Upper lobe of left lung (tissue), 6 donors: ENCODE measurements around the gene TCL1A. TPM values are rescaled to one million over a fixed set of nuclear protein-coding genes. Genes with fewer than 3 reads are reported as not detected.

ENCODE experiments used
- ATAC-seq, 2 donors: fragments of 200-7000 bp; cut with Tn5 transposase; one replicate each; pipeline ENCODE4 v1.9.1; 2022; ENCODE audit warnings: mild to moderate bottlenecking in 2 of 2, moderate library complexity in 2 of 2; ENCODE audit not compliant: low FRiP score in 2 of 2
- DNase-seq, 2 donors: peaks; one replicate each; pipeline ENCODE4 v3.0.0-alpha.2; 2019 to 2020
- H3K27ac ChIP-seq, 4 donors: fragments of 200-600 bp; sonication (generic); one replicate each; pipeline ENCODE4 v1.5.1; 2016 to 2019
- H3K27me3 ChIP-seq, 4 donors: fragments of 200-600 bp; sonication (generic); one replicate each; pipeline ENCODE4 v1.5.1; 2017 to 2019
- H3K36me3 ChIP-seq, 4 donors: fragments of 200-600 bp; sonication (generic); one replicate each; pipeline ENCODE4 v1.5.1; 2016 to 2019
- H3K4me1 ChIP-seq, 4 donors: fragments of 200-600 bp; sonication (generic); one replicate each; pipeline ENCODE4 v1.5.1; 2018 to 2019
- H3K4me3 ChIP-seq, 4 donors: fragments of 200-600 bp; sonication (generic); one replicate each; pipeline ENCODE4 v1.5.1; 2017 to 2019; ENCODE audit warnings: mild to moderate bottlenecking in 2 of 4, moderate library complexity in 1 of 4
- H3K9me3 ChIP-seq, 4 donors: fragments of 200-600 bp; sonication (generic); one replicate each; pipeline ENCODE4 v1.5.1; 2018 to 2019
- EP300 ChIP-seq, 4 donors: sonication (generic); formaldehyde crosslinking; IDR thresholded peaks; one replicate each; pipeline ENCODE4 v1.5.1; 2017; ENCODE audit warnings: antibody characterized with exemption in 4 of 4, control low read depth in 2 of 4
- POLR2A ChIP-seq, 4 donors: fragments of 450-650 bp; IDR thresholded peaks; one replicate each; pipeline ENCODE4 v1.5.1; 2016 to 2017; ENCODE audit warnings: antibody characterized with exemption in 4 of 4, mild to moderate bottlenecking in 2 of 4
- POLR2AphosphoS5 ChIP-seq, 2 donors: sonication (generic); formaldehyde crosslinking; IDR thresholded peaks; one replicate each; pipeline ENCODE4 v1.5.1; 2017; ENCODE audit warnings: antibody characterized with exemption in 2 of 2
- WGBS, 2 donors: methylation state at CpG; one replicate each; pipeline ENCODE4 v1.1.5; 2017 to 2018; 5-methylcytosine and 5-hydroxymethylcytosine counted together
- total RNA-seq, 6 donors: library from RNA; depleted of rRNA in 4 of 6; stranded (reverse); fragments of >200 nt in 4 of 6; gene quantifications; one replicate each; pipeline versions ENCODE4 v1.1.0 to v1.2.1, GENCODE V29; 2016 to 2021
- TF ChIP-seq, protein P1 (sequence below), 6 experiments: fragments of 450-650 bp in 4 of 6; fragments of 200-600 bp in 2 of 6; sonication (generic) in 2 of 6; IDR thresholded peaks; one replicate each; pipeline ENCODE4 v1.5.1; 2016 to 2019; ENCODE audit warnings: antibody characterized with exemption in 6 of 6
- donor health status: DM: no; HTN: no; CAD: no; lungs with moderate emphysema.
- donor health status: DM: no; HTN: yes; CAD: no; lungs with severe emphysema.

TCL1A gene
- total RNA-seq, 6 donors from 2014 or later: 0.20 to 0.69 (median 0.32) TPM; not detected in 2

DNA sequence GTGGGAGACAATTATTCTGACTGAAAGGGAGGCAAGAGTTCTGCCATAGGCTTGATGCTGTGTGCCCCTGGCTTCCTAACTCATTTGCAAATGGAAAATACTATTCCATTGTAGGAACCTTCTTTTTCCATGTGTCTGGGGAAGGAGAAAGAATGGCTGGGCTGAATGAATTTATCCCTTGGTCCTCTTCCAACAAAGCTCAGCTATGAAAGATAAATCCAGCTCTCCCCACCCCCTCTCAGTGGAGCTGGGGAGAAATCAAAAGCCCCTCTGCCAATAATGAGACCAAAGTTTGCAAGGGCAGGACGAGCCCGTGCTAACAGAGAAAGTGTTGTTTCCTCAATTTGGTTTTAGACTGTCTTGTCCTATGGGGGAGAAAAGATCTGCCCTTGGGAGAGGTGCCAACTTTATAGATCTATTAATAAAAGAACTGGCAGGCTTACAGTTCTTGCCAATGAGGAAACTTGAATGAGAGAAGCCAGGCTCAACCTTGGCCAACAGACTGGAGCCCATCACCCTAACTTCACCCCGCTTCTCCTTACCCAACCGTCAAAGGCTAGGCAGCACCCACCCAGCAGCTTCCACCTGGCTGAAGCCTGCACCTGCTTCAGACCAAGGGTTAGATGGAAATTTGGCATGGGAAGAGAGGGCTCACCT, 36.6 kb downstream of the TCL1A start:
- no peak overlapping the region for H3K27ac ChIP-seq
- H3K4me1 ChIP-seq: no peaks in the 10 kb centered on the region
- no peaks in the 10 kb centered on the region for H3K36me3 ChIP-seq
- no peaks in the 10 kb centered on the region for H3K27me3 ChIP-seq
- ATAC-seq: no peak
- TF ChIP-seq, protein P1, sequence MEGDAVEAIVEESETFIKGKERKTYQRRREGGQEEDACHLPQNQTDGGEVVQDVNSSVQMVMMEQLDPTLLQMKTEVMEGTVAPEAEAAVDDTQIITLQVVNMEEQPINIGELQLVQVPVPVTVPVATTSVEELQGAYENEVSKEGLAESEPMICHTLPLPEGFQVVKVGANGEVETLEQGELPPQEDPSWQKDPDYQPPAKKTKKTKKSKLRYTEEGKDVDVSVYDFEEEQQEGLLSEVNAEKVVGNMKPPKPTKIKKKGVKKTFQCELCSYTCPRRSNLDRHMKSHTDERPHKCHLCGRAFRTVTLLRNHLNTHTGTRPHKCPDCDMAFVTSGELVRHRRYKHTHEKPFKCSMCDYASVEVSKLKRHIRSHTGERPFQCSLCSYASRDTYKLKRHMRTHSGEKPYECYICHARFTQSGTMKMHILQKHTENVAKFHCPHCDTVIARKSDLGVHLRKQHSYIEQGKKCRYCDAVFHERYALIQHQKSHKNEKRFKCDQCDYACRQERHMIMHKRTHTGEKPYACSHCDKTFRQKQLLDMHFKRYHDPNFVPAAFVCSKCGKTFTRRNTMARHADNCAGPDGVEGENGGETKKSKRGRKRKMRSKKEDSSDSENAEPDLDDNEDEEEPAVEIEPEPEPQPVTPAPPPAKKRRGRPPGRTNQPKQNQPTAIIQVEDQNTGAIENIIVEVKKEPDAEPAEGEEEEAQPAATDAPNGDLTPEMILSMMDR (IDR thresholded peaks at IDR 0.05): no peak
- no peak for TF ChIP-seq EP300 (IDR thresholded peaks at IDR 0.05)
- no peak for TF ChIP-seq POLR2A (IDR thresholded peaks at IDR 0.05)
- DNase-seq: no peak
- 75 to 88% methylated on average over 4 of the region's 4 CpGs for WGBS, 2 donors
- H3K4me3 ChIP-seq: no peak overlapping the region
- no peaks in the 10 kb centered on the region for H3K9me3 ChIP-seq

DNA sequence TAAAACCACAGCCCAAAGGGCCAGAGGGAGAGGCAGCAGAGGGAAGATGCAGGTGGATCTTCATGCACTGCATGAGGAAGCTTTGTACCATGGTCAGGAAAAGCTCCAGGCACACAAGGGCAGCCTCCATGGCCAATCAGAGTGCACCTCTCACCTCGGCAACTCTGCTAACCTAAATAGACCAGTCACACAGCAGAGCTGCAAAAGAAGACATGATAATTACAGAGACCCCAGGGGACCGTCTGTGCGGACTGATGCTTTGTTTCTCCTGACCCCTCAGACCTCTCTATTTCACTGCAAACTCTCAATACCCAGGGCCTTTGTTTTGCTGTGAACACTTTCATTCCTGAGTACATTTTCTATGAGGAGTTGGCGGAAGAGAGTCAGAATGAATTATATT, 38.4 kb downstream of the TCL1A start:
- Histone ChIP-seq H3K4me1 (no peaks in the 10 kb centered on the region), H3K9me3 (no peaks in the 10 kb centered on the region), H3K27me3 (no peaks in the 10 kb centered on the region), H3K4me3 (no peak overlapping the region), H3K36me3 (no peaks in the 10 kb centered on the region), H3K27ac (no peak overlapping the region)
- no peak for TF ChIP-seq POLR2AphosphoS5 (IDR thresholded peaks at IDR 0.05)
- TF ChIP-seq EP300 (IDR thresholded peaks at IDR 0.05): no peak
- TF ChIP-seq, protein P1 (IDR thresholded peaks at IDR 0.05): no peak
- TF ChIP-seq POLR2A (IDR thresholded peaks at IDR 0.05): no peak
- WGBS, 2 donors: 70 to 75% methylated on average over 4 of the region's 4 CpGs
- no peak for ATAC-seq
- no peak for DNase-seq

DNA sequence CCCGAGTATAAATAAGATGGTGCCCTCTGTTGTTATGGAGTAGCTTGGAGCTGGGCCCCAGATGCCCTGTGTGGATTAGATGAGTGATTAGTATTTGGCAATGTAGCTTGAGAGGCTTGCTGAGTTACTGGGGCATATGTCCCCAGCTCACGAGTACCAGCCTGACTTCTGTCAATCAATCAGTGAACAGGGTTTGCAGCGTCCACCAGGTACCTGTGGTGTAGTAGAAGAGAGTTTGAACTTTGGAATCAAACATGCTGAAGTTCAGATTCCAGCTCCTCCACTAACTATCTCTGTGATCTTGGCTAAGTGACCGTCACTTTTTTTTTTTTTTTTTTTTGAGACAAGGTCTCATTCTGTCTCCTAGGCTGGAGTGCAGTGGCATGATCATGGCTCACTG, 39.3 kb downstream of the TCL1A start:
- Histone ChIP-seq H3K4me3 (no peak overlapping the region), H3K27me3 (no peaks in the 10 kb centered on the region), H3K36me3 (no peaks in the 10 kb centered on the region), H3K27ac (no peak overlapping the region), H3K9me3 (no peaks in the 10 kb centered on the region), H3K4me1 (no peaks in the 10 kb centered on the region)
- WGBS, 2 donors: 75 to 79% methylated on average over 4 of the region's 4 CpGs
- ATAC-seq (no peak), DNase-seq (no peak)
- TF ChIP-seq POLR2A (IDR thresholded peaks at IDR 0.05) (no peak), POLR2AphosphoS5 (IDR thresholded peaks at IDR 0.05) (no peak), EP300 (IDR thresholded peaks at IDR 0.05) (no peak)
- TF ChIP-seq, protein P1 (IDR thresholded peaks at IDR 0.05): no peak

DNA sequence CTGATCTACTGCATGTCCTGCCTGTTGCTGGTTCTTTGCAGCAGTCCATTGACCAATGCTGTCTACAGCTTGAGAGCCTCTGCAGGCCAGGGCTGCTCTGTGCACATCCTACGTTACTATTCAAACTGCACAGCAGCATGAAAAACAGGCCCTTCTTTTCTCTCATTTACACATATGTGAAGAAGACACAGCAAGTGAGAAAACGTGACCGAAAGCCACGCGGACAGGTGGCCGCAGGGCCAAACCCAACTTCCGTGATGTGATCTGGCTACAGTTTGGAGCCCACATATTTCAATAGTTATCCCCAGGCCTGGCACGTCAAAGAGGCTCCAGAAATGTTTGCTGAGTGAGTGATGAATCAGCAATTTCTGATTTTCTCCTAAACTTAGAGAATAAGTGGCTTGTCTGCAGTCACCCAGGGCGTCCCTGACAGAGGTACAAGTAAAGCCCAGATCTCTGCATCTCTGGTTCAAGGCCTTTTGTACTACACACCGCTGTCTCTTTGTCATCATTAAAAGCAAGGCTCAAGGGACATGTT, 45.6 kb downstream of the TCL1A start:
- DNase-seq (no peak), ATAC-seq (no peak)
- no peaks in the 10 kb centered on the region for H3K9me3 ChIP-seq
- H3K27ac ChIP-seq: no peak overlapping the region
- no peaks in the 10 kb centered on the region for H3K36me3 ChIP-seq
- H3K4me3 ChIP-seq: no peak overlapping the region
- no peaks in the 10 kb centered on the region for H3K4me1 ChIP-seq
- TF ChIP-seq EP300 (IDR thresholded peaks at IDR 0.05) (no peak), POLR2A (IDR thresholded peaks at IDR 0.05) (no peak), POLR2AphosphoS5 (IDR thresholded peaks at IDR 0.05) (no peak)
- TF ChIP-seq, protein P1 (IDR thresholded peaks at IDR 0.05): no peak
- 83 to 89% methylated on average over 10 of the region's 10 CpGs for WGBS, 2 donors
- H3K27me3 ChIP-seq: no peaks in the 10 kb centered on the region

DNA sequence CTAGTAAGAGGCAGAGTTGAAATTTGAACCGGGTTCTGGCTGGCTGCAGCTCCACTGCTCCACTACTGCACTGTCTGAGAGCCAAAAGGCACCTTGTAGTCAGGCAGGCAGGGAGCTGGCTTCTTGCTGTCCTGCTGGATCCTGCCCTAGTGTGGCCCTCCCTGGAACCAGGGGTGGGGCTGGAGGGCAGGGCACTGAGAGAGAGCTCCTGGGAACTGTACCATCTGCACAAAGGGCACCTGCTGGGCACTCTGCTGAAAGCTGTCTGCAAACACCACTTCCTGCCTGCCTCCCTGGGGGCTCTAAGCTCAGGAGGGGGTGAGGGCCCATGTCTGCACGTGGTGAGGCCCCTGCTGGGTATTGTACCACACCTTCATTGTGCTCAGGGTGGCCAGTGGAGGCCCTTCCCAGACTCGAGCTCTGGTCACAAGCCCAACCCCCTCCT, 46.7 kb downstream of the TCL1A start:
- ATAC-seq (no peak), DNase-seq (no peak)
- H3K4me1 ChIP-seq: no peaks in the 10 kb centered on the region
- H3K27me3 ChIP-seq: no peaks in the 10 kb centered on the region
- TF ChIP-seq POLR2A (IDR thresholded peaks at IDR 0.05): no peak
- TF ChIP-seq EP300 (IDR thresholded peaks at IDR 0.05): no peak
- TF ChIP-seq, protein P1 (IDR thresholded peaks at IDR 0.05): no peak
- TF ChIP-seq POLR2AphosphoS5 (IDR thresholded peaks at IDR 0.05): no peak
- 41 to 46% methylated on average over 2 to 3 of the region's 3 CpGs for WGBS, 2 donors
- H3K36me3 ChIP-seq: no peaks in the 10 kb centered on the region
- no peaks in the 10 kb centered on the region for H3K9me3 ChIP-seq
- H3K4me3 ChIP-seq: no peak overlapping the region
- no peak overlapping the region for H3K27ac ChIP-seq
